GM08714 (cell line): ENCODE measurements around the gene TBC1D22B.

ENCODE experiments used
- H3K4me3 ChIP-seq: fragments of 200-500 bp; sonication (Bioruptor generic); 2 replicates; pipeline ENCODE4 v1.5.1; 2014; ENCODE audit warnings: mild to moderate bottlenecking, low read length, inconsistent platforms
- ZNF274 ChIP-seq: IDR thresholded peaks from 2 replicates; pipeline ENCODE4 v1.6.1; 2012; ENCODE audit warnings: mild to moderate bottlenecking, low read depth, low read length

The TBC1D22B gene

GRCh38 chr6:37372116-37372515, 114.5 kb downstream of the TBC1D22B start:
- no peak overlapping the region for H3K4me3 ChIP-seq
- no peak for TF ChIP-seq ZNF274

GRCh38 chr6:37373822-37374471, 116.4 kb downstream of the TBC1D22B start:
- no peak for TF ChIP-seq ZNF274

GRCh38 chr6:37375376-37375775, 117.8 kb downstream of the TBC1D22B start:
- TF ChIP-seq ZNF274: no peak
- no peak overlapping the region for H3K4me3 ChIP-seq

More at GRCh38 chr6:37373822-37374471, 116.4 kb downstream of the TBC1D22B start:
- no peak overlapping the region for H3K4me3 ChIP-seq

GRCh38 chr6:37376078-37376743, 118.6 kb downstream of the TBC1D22B start:
- no peak for TF ChIP-seq ZNF274
- H3K4me3 ChIP-seq: no peak overlapping the region

GRCh38 chr6:37381579-37381978, 124.0 kb downstream of the TBC1D22B start:
- H3K4me3 ChIP-seq: no peak overlapping the region
- TF ChIP-seq ZNF274: no peak
